ENCODE data around the gene ERFL.

Gene ERFL

GRCh38 chr19:41928221-41928683, at the start of gene ERFL:
Gene ERFL, minus strand, starts transcription at chr19:41928449. Its CDS starts 15,530 bp downstream, at chr19:41912919.
- in situ Hi-C loops (cut with MboI; ENCODE audit: low pct_unique_long_range_greater_than_20kb, low sequenced_read_pairs), result no loop called here
- DNase-seq, result peak; percentile 65

- in situ Hi-C loops (cut with MboI; ENCODE audit: low pct_unique_long_range_greater_than_20kb, low sequenced_read_pairs), result no loop called here
Measured at GRCh38 chr19:41977916-41978315, 49.7 kb upstream of the ERFL start.

GRCh38 chr19:41974652-41975051, 46.4 kb upstream of the ERFL start:
- in situ Hi-C loops (cut with MboI; ENCODE audit: low pct_unique_long_range_greater_than_20kb, low sequenced_read_pairs), result no loop called here
- DNase-seq, result no peak

More at GRCh38 chr19:41977916-41978315, 49.7 kb upstream of the ERFL start:
- DNase-seq, result no peak

- in situ Hi-C loops (cut with MboI; ENCODE audit: low pct_unique_long_range_greater_than_20kb, low sequenced_read_pairs), result no loop called here
- no peak for DNase-seq
Measured at GRCh38 chr19:41971363-41971762, 43.1 kb upstream of the ERFL start.

GRCh38 chr19:41969772-41970458, 41.7 kb upstream of the ERFL start:
- DNase-seq, result no peak
- in situ Hi-C loops (cut with MboI; ENCODE audit: low pct_unique_long_range_greater_than_20kb, low sequenced_read_pairs), result no loop called here

GRCh38 chr19:41968751-41969595, 40.7 kb upstream of the ERFL start:
- in situ Hi-C loops (cut with MboI; ENCODE audit: low pct_unique_long_range_greater_than_20kb, low sequenced_read_pairs), result no loop called here
- DNase-seq, result no peak

- in situ Hi-C loops (cut with MboI; ENCODE audit: low pct_unique_long_range_greater_than_20kb, low sequenced_read_pairs), result no loop called here
- no peak for DNase-seq
Measured at GRCh38 chr19:41967054-41967783, 39.0 kb upstream of the ERFL start.

GRCh38 chr19:41965106-41965505, 36.9 kb upstream of the ERFL start:
- DNase-seq, result no peak
- in situ Hi-C loops (cut with MboI; ENCODE audit: low pct_unique_long_range_greater_than_20kb, low sequenced_read_pairs), result no loop called here

GRCh38 chr19:41960973-41961372, 32.7 kb upstream of the ERFL start:
- in situ Hi-C loops (cut with MboI; ENCODE audit: low pct_unique_long_range_greater_than_20kb, low sequenced_read_pairs), result no loop called here
- DNase-seq, result peak; percentile 73

- in situ Hi-C loops (cut with MboI; ENCODE audit: low pct_unique_long_range_greater_than_20kb, low sequenced_read_pairs), result no loop called here
Measured at GRCh38 chr19:41959056-41960053, 31.1 kb upstream of the ERFL start, which contains the start of gene RABAC1. Gene RABAC1, minus strand, starts transcription at chr19:41959321. Its CDS starts 29 bp downstream, at chr19:41959292.

GRCh38 chr19:41958367-41959055, 30.3 kb upstream of the ERFL start:
- in situ Hi-C loops (cut with MboI; ENCODE audit: low pct_unique_long_range_greater_than_20kb, low sequenced_read_pairs), result no loop called here
- peak; percentile 69 for DNase-seq

More at GRCh38 chr19:41959056-41960053, 31.1 kb upstream of the ERFL start, which contains the start of gene RABAC1:
- peak; percentile 91 for DNase-seq

GRCh38 chr19:41957838-41958366, 29.7 kb upstream of the ERFL start:
- in situ Hi-C loops (cut with MboI; ENCODE audit: low pct_unique_long_range_greater_than_20kb, low sequenced_read_pairs), result no loop called here
- peak; percentile 90 for DNase-seq

GRCh38 chr19:41957161-41957837, 29.1 kb upstream of the ERFL start:
- DNase-seq, result no peak
- in situ Hi-C loops (cut with MboI; ENCODE audit: low pct_unique_long_range_greater_than_20kb, low sequenced_read_pairs), result no loop called here

GRCh38 chr19:41956621-41957020, 28.4 kb upstream of the ERFL start:
- in situ Hi-C loops (cut with MboI; ENCODE audit: low pct_unique_long_range_greater_than_20kb, low sequenced_read_pairs), result no loop called here
- DNase-seq, result no peak

- in situ Hi-C loops (cut with MboI; ENCODE audit: low pct_unique_long_range_greater_than_20kb, low sequenced_read_pairs), result no loop called here
- no peak for DNase-seq
Measured at GRCh38 chr19:41955521-41955920, 27.3 kb upstream of the ERFL start.

GRCh38 chr19:41951686-41952172, 23.5 kb upstream of the ERFL start:
- DNase-seq, result peak; percentile 68
- in situ Hi-C loops (cut with MboI; ENCODE audit: low pct_unique_long_range_greater_than_20kb, low sequenced_read_pairs), result no loop called here

- no peak for DNase-seq
- in situ Hi-C loops (cut with MboI; ENCODE audit: low pct_unique_long_range_greater_than_20kb, low sequenced_read_pairs), result loop anchor here (10.0 kb wide), 1 partner anchor 72 kb away; the partner anchor contains the start of gene CD79A
Measured at GRCh38 chr19:41947091-41947490, 18.8 kb upstream of the ERFL start.

Measured in KBM-7 (cell line).